Forelimb muscle (tissue), 1 donor: ENCODE measurements around the gene BICD2. TPM values are rescaled to one million over a fixed set of nuclear protein-coding genes. Genes with fewer than 3 reads are reported as not detected.
A peak's percentile ranks its signal among the peaks of the same experiment; 100 is the strongest.
"Not testable (repeated sequence)": the region's sequence is repeated elsewhere in the genome, so short reads cannot be mapped to it uniquely, and the experiment has no call there.

ENCODE experiments used
- DNase-seq: peaks from one replicate; pipeline ENCODE4 v3.0.0-alpha.2; 2013; ENCODE audit warnings: low read depth
- polyA plus RNA-seq: library from polyadenylated mRNA; unstranded; fragments of 120-200 nt; gene quantifications from one replicate; pipeline ENCODE4 v1.2.1, GENCODE V29; 2013; ENCODE audit not compliant: insufficient read length

The BICD2 gene
- polyA plus RNA-seq: 25.2 TPM

DNA sequence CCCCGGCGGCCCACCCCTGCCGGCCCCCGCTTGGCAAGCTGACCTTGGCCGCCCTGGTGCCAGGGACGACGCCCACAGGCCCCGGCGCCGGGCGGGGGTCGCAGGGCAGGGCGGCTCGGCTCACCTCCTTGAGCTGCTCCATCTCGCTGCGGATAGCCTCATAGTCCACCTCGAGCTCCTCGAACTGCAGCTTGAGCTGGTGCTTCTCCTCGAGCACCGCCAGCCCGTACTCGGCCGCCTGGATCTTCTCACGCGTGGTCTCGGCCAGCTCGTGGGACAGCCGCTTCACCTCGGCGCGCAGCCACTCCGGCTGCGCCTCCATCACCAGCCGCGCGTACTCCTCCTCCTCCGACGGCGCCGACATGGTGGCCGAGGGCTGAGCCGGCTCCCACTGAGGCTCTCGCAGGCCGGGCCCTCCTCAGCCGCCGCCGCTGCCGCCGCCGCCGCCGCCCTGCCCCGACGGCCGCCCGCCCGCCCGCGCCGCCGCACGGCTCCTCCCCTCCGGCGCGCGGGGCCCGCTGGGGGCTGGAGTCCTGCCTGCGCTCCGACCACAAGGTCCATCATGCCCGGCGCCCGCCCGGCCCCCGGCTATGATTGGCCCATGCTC, at the start of gene BICD2:
TSS of gene BICD2 (minus strand) at position 453 of the 607 bp plus-strand sequence. CDS start at position 364, 89 bp downstream.
- no peak for DNase-seq

DNA sequence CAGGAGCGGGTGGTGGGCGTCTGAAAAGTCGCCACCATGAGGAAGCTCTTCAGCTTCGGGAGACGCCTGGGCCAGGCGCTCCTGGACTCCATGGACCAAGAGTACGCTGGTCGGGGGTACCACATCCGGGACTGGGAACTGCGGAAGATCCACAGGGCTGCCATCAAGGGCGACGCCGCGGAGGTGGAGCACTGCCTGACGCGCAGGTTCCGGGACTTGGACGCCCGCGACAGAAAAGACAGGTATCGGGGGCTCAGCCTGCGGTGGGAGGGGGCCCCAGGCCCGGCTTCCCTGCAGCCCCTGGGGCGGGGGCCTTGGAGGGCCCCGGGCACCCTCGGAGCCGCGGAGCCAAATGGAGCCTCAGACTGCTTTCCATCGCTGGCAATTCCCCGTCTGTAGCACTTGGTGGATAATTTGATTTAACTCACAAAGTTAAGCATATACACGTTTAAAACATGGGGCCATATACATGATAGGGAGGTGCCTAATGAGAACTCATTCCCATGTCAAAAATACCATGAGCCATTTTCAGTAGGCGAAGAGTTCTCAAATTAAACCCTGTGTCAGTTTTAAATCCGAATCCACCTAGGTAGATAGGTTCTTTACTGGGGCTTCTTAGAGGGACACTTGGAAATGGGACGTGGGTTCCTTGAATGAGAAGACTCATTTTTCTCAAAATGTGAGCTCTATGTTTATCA, 45.1 kb upstream of the BICD2 start:
- not testable (repeated sequence) for DNase-seq

- DNase-seq: peak; percentile 14
Observed at GRCh38 chr9:92808726-92809451, 44.3 kb upstream of the BICD2 start.

DNA sequence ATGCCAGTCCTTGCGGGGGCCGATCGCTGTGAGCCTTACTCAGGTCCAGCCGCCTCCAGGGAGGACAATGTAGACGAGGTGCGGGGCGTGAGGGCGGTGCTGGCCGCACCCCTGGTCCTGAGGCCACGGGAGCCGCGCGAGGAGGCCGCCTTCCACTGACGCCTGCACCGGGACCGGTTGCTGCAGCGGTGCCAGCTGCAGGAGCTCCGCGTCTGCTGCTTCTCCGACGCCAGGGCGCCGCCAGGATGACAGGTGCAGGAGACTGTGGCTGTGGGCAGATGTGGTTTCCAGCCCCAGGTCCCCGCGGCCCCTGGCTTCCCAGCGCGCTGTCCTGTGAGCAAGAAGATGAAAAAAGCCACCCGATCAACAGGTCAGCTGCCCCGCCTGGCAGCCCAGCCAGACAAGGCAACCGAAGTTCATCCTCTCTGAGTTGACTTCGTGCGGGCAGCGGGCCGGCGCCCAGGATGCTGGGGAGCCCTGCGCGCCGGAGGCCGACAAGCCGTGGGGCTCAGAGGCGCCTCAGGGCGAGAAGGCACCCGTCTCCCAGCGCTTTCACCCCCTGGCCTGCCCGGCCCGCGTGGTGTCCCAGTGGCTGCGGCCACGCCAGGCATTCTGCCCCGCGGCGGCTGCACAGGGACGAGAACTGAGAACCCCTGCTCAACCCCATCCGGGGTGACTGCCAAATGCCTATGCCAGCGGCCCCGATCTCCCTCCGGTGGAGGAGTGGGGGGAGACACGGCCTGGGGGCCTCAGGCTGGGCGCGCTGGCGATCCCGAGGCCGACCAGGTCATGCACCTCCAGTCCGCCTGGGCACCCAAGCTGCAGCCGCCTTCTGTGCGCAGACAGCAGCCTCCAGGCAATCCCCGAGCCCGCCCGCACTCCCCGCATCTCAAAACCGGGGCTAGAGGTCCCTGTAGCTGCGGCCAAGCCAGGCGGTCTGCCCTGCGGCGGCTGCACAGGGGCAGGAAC, 43.4 kb upstream of the BICD2 start:
- DNase-seq: no peak

DNA sequence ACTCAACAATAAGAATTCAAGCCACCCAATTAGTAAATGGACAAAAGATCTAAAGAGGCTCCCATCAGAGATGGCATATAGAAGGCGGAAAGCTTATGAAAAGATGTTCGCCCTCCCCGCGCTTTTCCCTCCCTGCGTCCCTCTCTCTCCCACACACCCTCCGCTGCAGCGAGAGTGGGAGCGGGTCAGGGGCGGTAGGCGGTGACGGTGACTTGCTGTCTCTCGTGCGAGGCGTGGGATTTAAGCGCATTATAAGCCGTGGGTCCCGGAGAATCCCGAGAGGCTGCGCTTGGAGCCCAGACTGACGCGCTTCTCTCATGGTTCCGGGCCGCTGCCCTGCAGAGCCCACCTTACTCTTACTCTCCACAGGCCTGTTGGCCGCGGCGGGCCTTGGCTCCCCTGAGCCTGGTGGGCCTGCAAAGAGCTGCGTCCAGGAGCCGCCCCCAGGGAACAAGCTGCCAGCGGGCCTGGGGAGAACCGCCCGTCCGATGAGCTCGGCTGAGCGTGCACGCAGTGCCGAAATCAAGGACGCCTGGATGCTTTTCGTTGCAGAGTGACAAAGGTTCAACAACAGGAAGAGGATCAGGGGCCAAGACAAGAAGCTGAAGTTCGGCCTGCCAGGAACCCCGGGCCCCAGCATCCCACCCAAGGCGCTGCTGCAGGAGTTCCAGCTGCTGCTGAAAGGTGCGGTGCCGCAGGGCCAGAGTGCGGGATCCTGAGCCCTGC, 42.6 kb upstream of the BICD2 start:
- DNase-seq: no peak

GRCh38 chr9:92804727-92805126, 40.1 kb upstream of the BICD2 start:
- DNase-seq: no peak

GRCh38 chr9:92798358-92798757, 33.7 kb upstream of the BICD2 start:
- DNase-seq: no peak

- DNase-seq: not testable (repeated sequence)
Observed at GRCh38 chr9:92796337-92796804, 31.7 kb upstream of the BICD2 start.

- DNase-seq: no peak
Observed at GRCh38 chr9:92795598-92796336, 31.1 kb upstream of the BICD2 start.

- no peak for DNase-seq
Observed at GRCh38 chr9:92795000-92795399, 30.4 kb upstream of the BICD2 start.

DNA sequence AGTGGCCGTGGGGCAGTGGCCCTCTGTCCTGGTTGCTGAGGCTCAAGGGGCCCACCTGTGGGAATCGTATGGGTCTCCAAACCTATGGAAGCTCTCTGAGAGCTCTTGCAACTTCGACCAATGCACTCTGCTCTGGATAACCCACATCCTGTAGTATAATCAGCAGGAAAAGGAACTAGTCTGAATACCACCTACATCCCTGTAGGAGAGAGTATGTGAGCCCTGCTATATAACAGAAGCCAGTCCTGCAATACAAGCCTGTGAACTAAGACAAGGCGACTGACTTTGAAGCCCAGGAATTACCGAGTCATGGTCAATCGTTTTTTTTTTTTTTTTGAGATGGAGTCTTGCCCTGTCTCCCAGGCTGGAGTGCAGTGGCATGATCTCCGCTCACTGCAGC, 29.8 kb upstream of the BICD2 start:
- DNase-seq: no peak

- peak; percentile 59 for DNase-seq
Observed at GRCh38 chr9:92790542-92791527, 26.2 kb upstream of the BICD2 start.

GRCh38 chr9:92786298-92786697, 21.7 kb upstream of the BICD2 start:
- DNase-seq: no peak

DNA sequence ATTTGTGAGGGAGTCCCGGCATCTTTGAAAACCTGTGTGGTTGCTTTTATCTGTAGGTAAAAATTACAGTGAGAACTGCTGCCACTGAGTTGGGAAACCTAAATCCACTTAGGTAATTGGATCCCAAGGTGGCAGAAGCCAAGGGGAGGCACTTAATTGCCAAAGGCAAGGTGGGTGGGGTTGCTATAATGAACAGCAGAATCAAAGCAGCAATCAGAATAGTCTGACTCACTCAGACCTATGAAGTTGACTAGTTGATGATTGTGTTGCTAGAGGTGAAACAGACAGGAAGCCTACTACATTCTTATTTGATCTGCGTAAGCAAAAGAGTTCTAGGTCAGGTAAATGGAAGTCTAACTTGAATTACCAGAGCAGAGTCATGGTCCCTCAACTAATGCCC, 17.3 kb upstream of the BICD2 start:
- DNase-seq: no peak

GRCh38 chr9:92780206-92780605, 15.6 kb upstream of the BICD2 start:
- DNase-seq: no peak

GRCh38 chr9:92775466-92775865, 10.8 kb upstream of the BICD2 start:
- DNase-seq: no peak

DNA sequence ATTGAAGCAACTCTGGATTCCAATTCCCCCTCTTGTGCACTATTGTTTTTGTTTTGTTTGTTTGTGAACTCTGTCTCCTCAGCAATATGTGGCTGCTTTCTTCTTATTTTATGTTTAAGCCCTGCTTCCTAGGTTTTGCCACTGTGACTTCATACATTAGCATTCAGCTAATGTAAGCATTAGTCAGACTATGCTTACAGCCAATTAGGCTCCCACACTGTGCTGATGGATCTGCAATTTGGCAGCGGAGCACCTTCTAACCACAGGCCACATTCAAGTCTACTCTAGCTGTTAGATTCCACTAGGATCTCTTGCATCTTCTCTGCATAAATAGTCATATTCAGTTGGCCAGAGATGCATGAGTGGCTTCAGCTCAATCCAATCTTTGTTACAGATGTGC, 9.6 kb upstream of the BICD2 start:
- no peak for DNase-seq

DNA sequence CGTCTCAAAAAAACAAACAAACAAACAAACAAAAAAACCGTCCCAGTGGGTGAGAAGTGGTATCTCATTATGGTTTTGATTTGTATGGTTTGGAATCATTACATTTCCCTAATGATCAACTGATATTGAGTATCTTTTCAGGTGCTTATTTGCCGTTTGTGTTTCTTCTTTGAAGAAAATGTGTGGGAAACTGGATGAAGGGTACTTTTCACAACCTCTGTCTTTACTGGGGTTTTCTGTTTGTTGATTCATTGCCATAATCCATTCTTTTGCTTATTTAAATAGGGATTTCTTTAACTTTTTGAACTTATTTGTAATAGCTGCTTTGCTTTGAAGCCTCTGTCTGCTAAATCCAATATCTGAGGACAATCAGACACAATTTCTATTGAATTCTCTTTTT, 9.2 kb upstream of the BICD2 start:
- no peak for DNase-seq

DNA sequence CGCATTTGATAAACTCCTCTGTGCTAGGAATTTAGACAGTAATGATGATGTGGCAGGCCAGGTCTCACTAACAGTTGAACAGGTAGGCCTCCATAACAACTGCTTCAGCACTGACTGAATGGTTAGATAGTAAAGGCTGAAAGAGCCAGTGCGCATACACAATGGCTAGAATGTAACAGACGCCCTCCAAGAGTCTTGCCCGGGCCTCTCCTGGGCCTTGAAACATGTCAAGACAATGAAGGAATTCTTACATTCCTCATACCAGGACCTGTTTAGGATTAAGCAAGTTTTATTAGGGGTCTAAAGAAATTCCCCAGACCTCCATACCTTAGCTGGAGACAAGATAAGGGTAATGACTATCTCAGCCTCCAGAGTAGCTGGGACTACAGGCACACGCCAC, 6.7 kb upstream of the BICD2 start:
- DNase-seq: no peak
